Thyroid gland (tissue), 4 donors: ENCODE data around the gene BEAN1.

Source experiments
- CTCF ChIP-seq, 6 experiments: fragments of 200-600 bp in 3 of 6; fragments of 450-650 bp in 3 of 6; sonication (generic) in 3 of 6; IDR thresholded peaks; one replicate each; pipeline ENCODE4 v1.5.1; 2016 to 2019; ENCODE audit warnings: antibody characterized with exemption in 6 of 6, mild to moderate bottlenecking in 2 of 6, inconsistent platforms in 1 of 6, moderate library complexity in 1 of 6
- POLR2A ChIP-seq, 2 donors: fragments of 450-650 bp; IDR thresholded peaks; one replicate each; pipeline ENCODE4 v1.6.1; 2017; ENCODE audit warnings: antibody characterized with exemption in 2 of 2, mild to moderate bottlenecking in 2 of 2, moderate library complexity in 1 of 2

- no peak for TF ChIP-seq CTCF (IDR thresholded peaks at IDR 0.05)
- no peak for TF ChIP-seq POLR2A (IDR thresholded peaks at IDR 0.05)
These were observed 31.8 kb downstream of the BEAN1 start for GRCh38 chr16:66458853-66459252.
